Epithelial cell of alveolus of lung (primary cell): ENCODE data around the gene KBTBD2. TPM values are rescaled to one million over a fixed set of nuclear protein-coding genes. Genes with fewer than 3 reads are reported as not detected.

ENCODE experiments used
- total RNA-seq: library from RNA; depleted of rRNA; stranded (reverse); fragments of >200 nt; gene quantifications from 2 replicates; pipeline ENCODE4 v1.2.1, GENCODE V29; 2015

The KBTBD2 gene
- 17.4 and 22.8 TPM in 2 replicates for total RNA-seq

GRCh38 chr7:32891043-32891799, at the start of gene KBTBD2:
TSS of gene KBTBD2 (minus strand) at chr7:32891760. CDS start at chr7:32879604, 12,156 bp downstream.

Other genes starting within 250 kb of the KBTBD2 start
- 198 and 249 TPM in 2 replicates for gene FKBP9, start 65.7 kb upstream of the KBTBD2 start, total RNA-seq
- 16.5 and 21.7 TPM in 2 replicates for gene NT5C3A, start 171.0 kb upstream of the KBTBD2 start, total RNA-seq
- 11.1 and 18.3 TPM in 2 replicates for gene RP9, start 217.6 kb upstream of the KBTBD2 start, total RNA-seq
- gene BBS9, start 237.8 kb upstream of the KBTBD2 start, total RNA-seq: 10.0 and 11.1 TPM in 2 replicates